Right lobe of liver (tissue), 4 donors: ENCODE results near the gene SDS.

Experiments used
- CTCF ChIP-seq, 4 donors: fragments of 200-600 bp in 3 of 4; fragments of 450-650 bp in 1 of 4; IDR thresholded peaks; one replicate each; pipeline versions ENCODE4 v1.5.1 to v1.8.0; 2016 to 2022; ENCODE audit warnings: antibody characterized with exemption in 4 of 4, mild to moderate bottlenecking in 2 of 4
- POLR2A ChIP-seq: fragments of 450-650 bp; IDR thresholded peaks from one replicate; pipeline ENCODE4 v1.6.1; 2017; ENCODE audit warnings: antibody characterized with exemption, mild to moderate bottlenecking
- donor health status: DM: no; HTN: no; CAD: no.
- donor health status: DM: no; HTN: no; CAD: no.
- donor health status: DM: no; HTN: yes; CAD: no.

- TF ChIP-seq CTCF (IDR thresholded peaks at IDR 0.05) (no peak), POLR2A (no peak)
Observed at GRCh38 chr12:113428482-113428881, 24.8 kb upstream of the SDS start.
